GM15510 (cell line): ENCODE results near the gene VMP1.

ENCODE experiments used
- POLR2A ChIP-seq: IDR thresholded peaks from 3 replicates; pipeline ENCODE4 v1.6.1; 2011; ENCODE audit warnings: borderline replicate concordance; ENCODE audit not compliant: insufficient read length; ENCODE audit errors: extremely low read depth

VMP1 gene

DNA sequence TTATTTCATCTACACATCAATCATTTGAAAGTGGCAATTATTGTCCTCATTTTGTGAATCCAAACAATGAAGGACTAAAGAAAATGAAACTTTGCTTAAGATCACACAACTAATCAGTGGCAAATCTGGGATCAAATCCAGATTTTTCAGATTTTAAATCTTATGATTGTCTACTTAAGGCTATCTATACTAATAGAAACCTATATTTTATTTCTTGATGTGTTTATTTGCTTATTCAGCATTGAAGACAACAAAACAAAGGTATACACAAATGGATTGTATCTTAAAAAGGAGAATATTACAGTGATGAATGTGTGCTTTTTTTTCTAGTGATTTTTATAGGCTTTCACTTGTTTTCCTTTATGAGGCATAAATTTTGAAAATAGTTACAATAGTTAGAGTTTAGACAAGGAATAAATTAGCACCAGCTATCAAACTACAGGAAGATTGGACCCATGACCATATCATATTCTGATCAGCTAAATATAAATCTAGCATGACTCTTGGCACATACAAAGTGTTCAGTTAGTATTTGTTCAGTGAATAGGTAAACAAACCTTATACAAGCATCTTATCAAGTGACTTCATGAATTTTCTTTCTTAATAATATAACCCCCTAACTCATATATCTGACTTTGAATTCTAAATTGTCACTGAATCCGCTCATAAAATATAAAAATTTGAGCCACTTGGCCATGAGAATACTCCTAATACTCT is 20.5 kb downstream of the VMP1 start:
- TF ChIP-seq POLR2A, result no peak

GRCh38 chr17:59730268-59730834 is 22.9 kb downstream of the VMP1 start:
- TF ChIP-seq POLR2A, result no peak

DNA sequence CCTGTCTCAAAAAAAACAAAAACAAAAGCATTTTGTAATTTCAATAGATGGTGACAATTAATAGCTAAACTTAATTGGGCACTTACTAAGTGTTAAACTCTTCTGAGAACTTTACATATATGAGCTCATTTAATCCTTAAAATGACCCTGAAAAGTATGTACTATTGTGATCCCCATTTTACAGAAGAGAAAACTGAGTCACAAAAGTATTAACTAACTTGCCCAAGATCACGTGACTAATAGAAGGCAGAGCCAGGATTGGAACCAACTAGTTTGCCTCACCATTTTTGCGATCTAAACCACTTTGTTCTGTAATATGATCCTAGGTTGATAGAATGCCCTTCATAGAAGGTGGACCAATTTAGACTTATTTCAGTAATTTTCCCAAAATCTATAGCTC is 26.2 kb downstream of the VMP1 start:
- TF ChIP-seq POLR2A, result no peak

DNA sequence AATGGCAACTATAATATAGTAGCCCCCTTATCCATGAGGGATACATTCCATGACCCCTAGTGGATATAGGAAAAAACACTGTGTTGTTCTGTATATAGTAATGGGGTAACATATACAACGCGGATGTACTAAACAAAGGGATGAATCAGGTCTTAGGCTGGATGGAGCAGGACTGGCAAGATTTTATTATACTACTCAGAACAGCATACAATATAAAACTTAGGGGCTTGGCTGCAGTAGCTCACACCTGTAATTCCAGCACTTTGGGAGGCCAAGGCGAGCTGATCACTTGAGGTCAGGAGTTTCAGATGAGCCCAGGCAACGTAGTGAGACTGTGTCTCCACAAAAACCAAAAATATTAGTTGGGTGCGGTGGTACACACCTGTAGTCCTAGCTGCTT is 26.8 kb downstream of the VMP1 start:
- no peak for TF ChIP-seq POLR2A

- no peak for TF ChIP-seq POLR2A
Measured at GRCh38 chr17:59737324-59737723, 29.9 kb downstream of the VMP1 start.

- TF ChIP-seq POLR2A, result no peak
Measured at GRCh38 chr17:59743842-59744241, 36.4 kb downstream of the VMP1 start.

- TF ChIP-seq POLR2A, result no peak
Measured at GRCh38 chr17:59745040-59745439, 37.6 kb downstream of the VMP1 start.

DNA sequence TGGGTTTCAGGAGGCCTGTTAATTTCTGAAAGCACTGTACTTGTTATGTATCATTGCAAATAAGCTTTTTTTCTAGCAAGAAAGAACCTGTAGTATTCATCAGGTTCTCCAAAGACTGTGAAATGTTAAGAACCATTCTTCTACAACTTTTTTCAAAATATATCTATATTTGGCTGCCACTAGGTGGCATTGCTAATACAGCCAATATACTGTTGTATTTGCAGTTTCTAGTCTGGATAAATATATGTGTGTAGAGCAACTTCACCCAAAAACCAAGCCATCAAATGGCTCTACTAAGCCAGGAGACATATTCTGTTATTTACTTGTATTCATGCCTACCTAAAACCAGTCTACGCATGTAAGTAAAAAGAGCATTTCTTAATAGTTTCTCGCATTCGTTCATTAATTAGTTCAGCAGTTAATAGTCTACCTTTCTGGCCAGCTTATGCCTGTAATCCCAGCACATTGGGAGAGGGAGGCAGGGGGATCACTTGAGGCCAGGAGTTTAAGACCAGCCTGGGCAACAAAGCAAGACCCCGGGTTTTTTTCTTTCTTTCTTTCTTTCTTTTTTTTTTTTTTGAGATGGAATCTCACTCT is 39.5 kb downstream of the VMP1 start:
- TF ChIP-seq POLR2A, result no peak

- no peak for TF ChIP-seq POLR2A
Measured at GRCh38 chr17:59748591-59748990, 41.1 kb downstream of the VMP1 start.

GRCh38 chr17:59751955-59752413 is 44.5 kb downstream of the VMP1 start:
- no peak for TF ChIP-seq POLR2A

DNA sequence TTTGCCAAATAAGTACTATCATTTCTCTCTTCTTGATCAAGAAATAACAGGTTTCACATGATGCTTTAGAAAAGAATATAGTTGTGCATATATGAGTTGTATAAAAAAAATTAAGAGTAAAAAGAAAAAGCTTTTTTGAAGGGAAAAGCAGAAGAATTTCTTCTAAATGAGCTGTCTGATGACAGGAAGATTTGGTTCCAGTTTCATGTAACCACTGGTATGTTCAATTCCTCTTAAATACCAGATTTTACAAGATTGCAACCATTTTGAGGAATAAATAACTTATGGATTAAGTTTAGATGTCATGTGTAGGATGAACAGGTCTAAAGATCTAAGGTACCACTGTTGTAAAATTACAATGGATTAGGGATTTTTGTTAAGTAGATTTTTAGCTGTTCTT is 45.0 kb downstream of the VMP1 start:
- TF ChIP-seq POLR2A, result no peak

GRCh38 chr17:59752922-59753321 is 45.5 kb downstream of the VMP1 start:
- TF ChIP-seq POLR2A, result no peak

GRCh38 chr17:59753522-59754467 is 46.3 kb downstream of the VMP1 start:
- TF ChIP-seq POLR2A, result no peak

DNA sequence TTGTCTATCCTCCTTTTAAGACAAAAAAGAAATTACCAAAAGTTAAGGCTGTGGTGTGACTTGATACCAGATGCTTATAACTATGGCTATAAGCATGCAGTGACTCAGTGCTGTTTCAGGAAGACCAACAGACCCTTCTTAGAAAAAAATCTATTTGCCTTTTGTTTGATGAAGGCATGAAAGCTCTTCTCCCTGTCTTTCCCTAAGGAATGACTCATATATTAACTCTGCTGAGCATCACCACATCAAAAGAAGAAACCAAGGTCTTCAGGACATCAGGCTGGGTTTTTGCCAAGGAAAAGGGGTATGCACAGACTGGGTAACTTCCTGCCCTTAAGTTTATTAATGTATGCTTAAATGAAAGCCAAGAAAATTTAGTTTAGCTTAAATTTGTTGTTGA is 47.1 kb downstream of the VMP1 start:
- no peak for TF ChIP-seq POLR2A
